Fibroblast of skin of right quadriceps (primary cell): ENCODE results near the gene ANKS4B.
"Not testable (repeated sequence)": the region's sequence is repeated elsewhere in the genome, so short reads cannot be mapped to it uniquely, and the experiment has no call there.

Source experiments
- DNase-seq: peaks from one replicate; pipeline ENCODE4 v3.0.0-alpha.2; 2013

The ANKS4B gene

GRCh38 chr16:21222495-21223337 lies 10.8 kb upstream of the ANKS4B start:
- no peak for DNase-seq

- DNase-seq: no peak
These were observed 9.7 kb upstream of the ANKS4B start for GRCh38 chr16:21223787-21224186.

GRCh38 chr16:21224800-21225199 lies 8.7 kb upstream of the ANKS4B start:
- DNase-seq: no peak

- no peak for DNase-seq
These were observed 6.8 kb upstream of the ANKS4B start for GRCh38 chr16:21226749-21227148.

GRCh38 chr16:21227866-21228265 lies 5.6 kb upstream of the ANKS4B start:
- DNase-seq: no peak

GRCh38 chr16:21228361-21228872 lies 5.1 kb upstream of the ANKS4B start:
- no peak for DNase-seq

GRCh38 chr16:21233045-21233520 lies 416 bp upstream of the ANKS4B start:
- no peak for DNase-seq

GRCh38 chr16:21235199-21235585 lies 1.7 kb downstream of the ANKS4B start:
- no peak for DNase-seq

GRCh38 chr16:21236831-21237230 lies 3.3 kb downstream of the ANKS4B start:
- no peak for DNase-seq

- DNase-seq: no peak
These were observed 6.1 kb downstream of the ANKS4B start for GRCh38 chr16:21239646-21240045.

- DNase-seq: no peak
These were observed 9.3 kb downstream of the ANKS4B start for GRCh38 chr16:21242756-21243155.

GRCh38 chr16:21244518-21245215 lies 11.2 kb downstream of the ANKS4B start:
- no peak for DNase-seq

GRCh38 chr16:21248179-21248578 lies 14.7 kb downstream of the ANKS4B start:
- DNase-seq: not testable (repeated sequence)

- no peak for DNase-seq
These were observed 16.8 kb downstream of the ANKS4B start for GRCh38 chr16:21250072-21250923.

- no peak for DNase-seq
These were observed 20.0 kb downstream of the ANKS4B start for GRCh38 chr16:21253470-21253869.

GRCh38 chr16:21256636-21257035 lies 23.1 kb downstream of the ANKS4B start:
- DNase-seq: no peak

GRCh38 chr16:21257284-21257683 lies 23.8 kb downstream of the ANKS4B start:
- DNase-seq: no peak

GRCh38 chr16:21260870-21261791 lies 27.6 kb downstream of the ANKS4B start:
- peak; percentile 86 for DNase-seq

- DNase-seq: no peak
These were observed 29.5 kb downstream of the ANKS4B start for GRCh38 chr16:21262779-21263639.

GRCh38 chr16:21263640-21264570 lies 30.4 kb downstream of the ANKS4B start:
- peak; percentile 63 for DNase-seq
